Measurements from ENCODE around the gene TRIM68. TPM values are rescaled to one million over a fixed set of nuclear protein-coding genes. Genes with fewer than 3 reads are reported as not detected.

Gene TRIM68
- total RNA-seq, 1 experiment from 2014 or later: 5.7 TPM

- H3K9me3 ChIP-seq (ENCODE audit: low read depth, low read length, poor library complexity, severe bottlenecking): no peaks in the 10 kb centered on the region
- H3K27me3 ChIP-seq (replicated peaks; ENCODE audit: insufficient read depth, low read depth, low read length, poor library complexity): no peaks in the 10 kb centered on the region
- no TSS peak for BruUV-seq (replicated peaks)
- intact Hi-C loops (cut with micrococcal nuclease; ENCODE audit: unreplicated experiment): no loop called here
- H3K4me3 ChIP-seq (ENCODE audit: low read depth, low read length, poor library complexity, severe bottlenecking): no peak overlapping the region
- CTCF ChIA-PET: no interaction called here
- POLR2A ChIA-PET (ENCODE audit: low non-redundant PET): no interaction called here
- no peak for DNase-seq (ENCODE audit: low spot score)
- H3K4me1 ChIP-seq (ENCODE audit: insufficient read depth, low read length, poor library complexity, severe bottlenecking): no peaks in the 10 kb centered on the region
- H3K27ac ChIP-seq (ENCODE audit: low read depth, low read length, poor library complexity, severe bottlenecking): no peak overlapping the region
- H3K36me3 ChIP-seq (ENCODE audit: insufficient read depth, low read length, poor library complexity, severe bottlenecking): no peaks in the 10 kb centered on the region
- TF ChIP-seq EZH2 (IDR thresholded peaks at IDR 0.05; ENCODE audit: borderline replicate concordance, low read depth, low read length, poor library complexity, severe bottlenecking) (no peak), CTCF (conservative IDR thresholded peaks at IDR 0.05; ENCODE audit: low read depth, low read length) (no peak)
Measured at GRCh38 chr11:4605057-4605456, 3.0 kb downstream of the TRIM68 start.

GRCh38 chr11:4593739-4594138 lies 14.3 kb downstream of the TRIM68 start, which contains the start of gene OR52I1:
OR52I1 (plus strand) TSS chr11:4594039; CDS start chr11:4594039, 0 bp downstream.
- Histone ChIP-seq H3K4me1 (ENCODE audit: insufficient read depth, low read length, poor library complexity, severe bottlenecking) (no peaks in the 10 kb centered on the region), H3K27me3 (replicated peaks; ENCODE audit: insufficient read depth, low read depth, low read length, poor library complexity) (no peaks in the 10 kb centered on the region), H3K27ac (ENCODE audit: low read depth, low read length, poor library complexity, severe bottlenecking) (no peak within 1 kb of the TSS), H3K36me3 (ENCODE audit: insufficient read depth, low read length, poor library complexity, severe bottlenecking) (no peaks in the 10 kb centered on the region), H3K4me3 (ENCODE audit: low read depth, low read length, poor library complexity, severe bottlenecking) (no peak within 1 kb of the TSS), H3K9me3 (ENCODE audit: low read depth, low read length, poor library complexity, severe bottlenecking) (no peaks in the 10 kb centered on the region)
- POLR2A ChIA-PET (ENCODE audit: low non-redundant PET): no interaction called here
- CTCF ChIA-PET: no interaction called here
- intact Hi-C loops (cut with micrococcal nuclease; ENCODE audit: unreplicated experiment): no loop called here
- DNase-seq (ENCODE audit: low spot score): no peak
- TF ChIP-seq CTCF (conservative IDR thresholded peaks at IDR 0.05; ENCODE audit: low read depth, low read length) (no peak), EZH2 (IDR thresholded peaks at IDR 0.05; ENCODE audit: borderline replicate concordance, low read depth, low read length, poor library complexity, severe bottlenecking) (no peak)
- no TSS peak for BruUV-seq (replicated peaks)

GRCh38 chr11:4589017-4589416 lies 19.0 kb downstream of the TRIM68 start:
- ChIA-PET CTCF (no interaction called here), POLR2A (ENCODE audit: low non-redundant PET) (no interaction called here)
- no TSS peak for BruUV-seq (replicated peaks)
- no peaks in the 10 kb centered on the region for H3K27me3 ChIP-seq (replicated peaks; ENCODE audit: insufficient read depth, low read depth, low read length, poor library complexity)
- no peaks in the 10 kb centered on the region for H3K36me3 ChIP-seq (ENCODE audit: insufficient read depth, low read length, poor library complexity, severe bottlenecking)
- no peak overlapping the region for H3K27ac ChIP-seq (ENCODE audit: low read depth, low read length, poor library complexity, severe bottlenecking)
- no peak overlapping the region for H3K4me3 ChIP-seq (ENCODE audit: low read depth, low read length, poor library complexity, severe bottlenecking)
- H3K4me1 ChIP-seq (ENCODE audit: insufficient read depth, low read length, poor library complexity, severe bottlenecking): no peaks in the 10 kb centered on the region
- no peak for DNase-seq (ENCODE audit: low spot score)
- intact Hi-C loops (cut with micrococcal nuclease; ENCODE audit: unreplicated experiment): no loop called here
- TF ChIP-seq EZH2 (IDR thresholded peaks at IDR 0.05; ENCODE audit: borderline replicate concordance, low read depth, low read length, poor library complexity, severe bottlenecking): no peak
- no peak for TF ChIP-seq CTCF (conservative IDR thresholded peaks at IDR 0.05; ENCODE audit: low read depth, low read length)
- no peaks in the 10 kb centered on the region for H3K9me3 ChIP-seq (ENCODE audit: low read depth, low read length, poor library complexity, severe bottlenecking)
